GM21447 (cell line): Measurements from ENCODE around the gene ADAMTS17.

ENCODE experiments used
- ATAC-seq: cut with Tn5 transposase; IDR thresholded peaks from one replicate; pipeline ENCODE4 v1.9.1; 2021; ENCODE audit not compliant: unreplicated experiment

The ADAMTS17 gene

DNA sequence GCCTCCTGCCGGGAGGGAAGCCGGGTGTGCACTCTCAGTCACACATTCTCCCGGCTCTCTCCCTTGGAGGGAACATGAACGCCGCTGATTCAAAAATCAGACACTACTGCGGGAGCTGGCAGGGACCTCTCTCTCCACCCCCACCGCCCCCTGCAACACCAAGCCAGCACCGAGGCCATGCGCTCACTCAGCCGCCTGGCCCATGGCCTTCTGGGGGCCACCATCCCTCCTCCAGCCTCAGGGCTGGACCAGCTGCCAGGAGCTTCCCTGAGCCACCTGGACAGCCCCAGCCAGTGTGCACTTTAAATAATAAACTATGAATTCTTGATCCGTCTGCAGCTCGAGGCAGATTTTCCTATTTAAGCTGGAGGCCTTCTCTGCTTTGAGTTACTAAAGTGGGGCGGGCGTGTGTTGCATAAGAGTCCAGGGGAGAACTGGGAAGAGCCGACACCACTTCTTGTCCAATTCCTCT is 30.6 kb downstream of the ADAMTS17 start:
- ATAC-seq, result no peak

DNA sequence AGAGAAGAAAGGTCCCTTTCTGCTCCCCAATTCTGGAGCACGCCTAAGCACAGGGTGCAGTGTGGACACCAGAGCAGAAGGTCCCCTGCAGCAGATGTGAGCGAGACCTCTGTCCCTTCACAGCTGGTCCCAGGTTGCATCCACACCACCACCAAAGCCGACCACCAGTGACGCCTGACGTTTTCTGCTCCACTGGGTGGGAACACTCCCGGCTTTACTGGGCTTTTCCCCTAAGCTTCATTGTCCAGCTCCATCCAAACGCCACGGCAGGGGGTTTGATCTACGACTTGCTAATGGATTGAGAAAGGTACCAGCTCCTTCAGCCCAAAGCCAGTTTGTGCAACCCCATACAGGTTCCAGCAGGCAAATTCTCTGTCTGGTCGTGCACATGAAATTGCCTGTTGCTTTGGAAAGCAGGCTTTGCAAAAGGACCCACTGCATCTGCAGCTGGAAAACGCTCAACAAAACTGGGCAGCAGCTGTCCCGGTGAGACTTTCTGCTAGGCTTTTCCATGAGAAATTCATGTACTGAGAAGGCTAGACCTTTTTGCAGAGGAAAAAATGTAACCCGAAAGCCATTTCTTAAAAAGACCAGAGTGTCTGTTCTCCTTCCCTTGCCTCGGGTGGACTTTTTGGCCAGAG is 31.1 kb downstream of the ADAMTS17 start:
- ATAC-seq, result no peak

DNA sequence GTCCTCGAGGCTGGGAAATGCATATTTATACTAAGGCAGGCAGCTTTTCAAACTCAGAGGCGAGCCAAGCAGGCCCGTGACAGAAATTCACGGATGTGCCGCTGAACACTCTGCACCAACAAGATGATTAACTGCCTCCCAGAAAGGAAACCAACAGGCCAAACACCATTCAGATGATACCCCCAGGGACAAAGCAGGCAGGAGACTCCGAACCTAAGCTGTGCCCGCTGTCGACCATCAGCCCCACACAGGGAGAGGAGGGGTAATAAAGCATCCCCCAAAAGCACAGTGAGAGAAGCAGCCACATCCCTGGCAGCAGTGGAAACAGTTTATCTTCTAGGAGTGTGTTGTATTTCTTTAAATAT is 31.8 kb downstream of the ADAMTS17 start:
- no peak for ATAC-seq

DNA sequence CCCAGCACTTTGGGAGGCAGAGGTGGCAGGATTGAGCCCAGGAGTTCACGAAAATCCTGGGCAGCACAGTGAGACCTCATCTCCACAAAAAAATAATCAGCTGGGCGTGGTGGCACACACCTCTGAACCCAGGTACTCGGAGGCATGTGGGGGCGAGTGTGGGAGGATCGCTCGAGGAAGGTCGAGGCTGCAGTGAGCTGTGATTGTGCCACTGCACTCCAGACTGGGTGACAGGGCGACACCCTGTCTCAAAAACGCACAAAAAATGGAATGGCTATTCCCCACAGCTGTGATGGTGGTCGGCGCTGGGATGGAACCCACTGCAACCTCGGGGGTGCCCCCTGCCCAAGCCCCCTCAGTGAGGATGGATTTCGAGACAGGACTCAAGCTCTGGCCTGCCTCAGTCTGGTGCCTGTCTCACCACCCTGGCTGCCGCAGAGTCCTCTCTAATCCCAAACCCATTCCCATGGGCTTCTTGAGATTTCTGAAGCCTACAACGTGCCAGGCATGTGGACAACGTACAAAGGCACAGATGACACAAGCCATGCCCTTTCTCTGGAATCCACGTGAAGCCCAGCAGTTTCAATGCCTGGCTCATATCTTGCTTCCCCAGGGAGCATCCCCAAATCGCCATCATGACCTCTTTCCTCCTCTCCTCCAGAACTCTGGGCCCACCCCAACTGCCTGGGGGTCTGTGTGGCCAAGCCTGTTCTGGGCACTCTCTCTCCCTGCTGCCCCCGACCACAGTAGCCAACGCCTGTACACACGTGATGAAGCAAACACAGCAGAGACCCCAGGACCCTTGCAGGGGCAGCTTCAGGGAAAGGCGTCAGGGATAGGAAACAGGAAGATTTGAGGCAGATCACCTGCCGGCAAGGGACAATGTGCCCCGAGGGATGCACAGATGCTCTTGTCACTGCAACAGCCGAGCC is 32.4 kb downstream of the ADAMTS17 start:
- ATAC-seq, result no peak

DNA sequence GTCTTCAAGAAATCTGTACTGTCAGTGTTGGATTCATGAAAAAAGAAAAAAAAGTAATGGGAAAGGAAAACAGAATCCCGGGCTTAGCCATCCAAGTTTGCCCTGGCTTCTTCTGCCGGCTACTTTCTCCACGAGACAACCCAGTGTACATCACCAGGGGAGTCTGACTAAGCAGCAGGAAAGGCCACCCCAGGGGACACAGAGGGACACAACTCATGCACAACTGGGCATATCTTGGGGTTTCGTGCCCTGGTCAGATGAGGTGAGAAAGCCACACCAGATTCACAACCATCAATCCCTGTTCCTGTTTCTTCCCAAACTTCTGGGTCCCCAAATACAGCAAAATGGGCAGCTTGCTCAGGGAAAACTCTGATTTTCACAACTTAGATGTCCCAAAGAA is 33.2 kb downstream of the ADAMTS17 start:
- no peak for ATAC-seq

DNA sequence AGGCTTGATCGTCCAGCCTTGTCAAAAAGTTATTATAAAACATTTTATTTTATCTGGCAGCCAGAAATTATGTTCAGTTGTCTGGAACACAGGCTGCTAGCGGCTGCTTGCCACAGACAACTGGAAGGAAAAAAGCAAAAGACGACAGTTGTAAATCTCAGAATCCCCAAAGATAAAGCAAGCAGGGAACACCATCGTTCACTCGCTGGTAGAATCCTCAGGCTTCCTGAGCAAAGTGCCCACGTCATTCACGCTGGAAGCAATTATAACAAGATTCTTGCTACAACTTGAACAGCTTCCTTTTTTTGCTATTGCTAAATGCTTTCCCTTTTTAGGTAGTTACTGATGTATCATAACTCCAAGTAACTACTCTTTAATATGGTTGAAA is 33.6 kb downstream of the ADAMTS17 start:
- ATAC-seq, result no peak

DNA sequence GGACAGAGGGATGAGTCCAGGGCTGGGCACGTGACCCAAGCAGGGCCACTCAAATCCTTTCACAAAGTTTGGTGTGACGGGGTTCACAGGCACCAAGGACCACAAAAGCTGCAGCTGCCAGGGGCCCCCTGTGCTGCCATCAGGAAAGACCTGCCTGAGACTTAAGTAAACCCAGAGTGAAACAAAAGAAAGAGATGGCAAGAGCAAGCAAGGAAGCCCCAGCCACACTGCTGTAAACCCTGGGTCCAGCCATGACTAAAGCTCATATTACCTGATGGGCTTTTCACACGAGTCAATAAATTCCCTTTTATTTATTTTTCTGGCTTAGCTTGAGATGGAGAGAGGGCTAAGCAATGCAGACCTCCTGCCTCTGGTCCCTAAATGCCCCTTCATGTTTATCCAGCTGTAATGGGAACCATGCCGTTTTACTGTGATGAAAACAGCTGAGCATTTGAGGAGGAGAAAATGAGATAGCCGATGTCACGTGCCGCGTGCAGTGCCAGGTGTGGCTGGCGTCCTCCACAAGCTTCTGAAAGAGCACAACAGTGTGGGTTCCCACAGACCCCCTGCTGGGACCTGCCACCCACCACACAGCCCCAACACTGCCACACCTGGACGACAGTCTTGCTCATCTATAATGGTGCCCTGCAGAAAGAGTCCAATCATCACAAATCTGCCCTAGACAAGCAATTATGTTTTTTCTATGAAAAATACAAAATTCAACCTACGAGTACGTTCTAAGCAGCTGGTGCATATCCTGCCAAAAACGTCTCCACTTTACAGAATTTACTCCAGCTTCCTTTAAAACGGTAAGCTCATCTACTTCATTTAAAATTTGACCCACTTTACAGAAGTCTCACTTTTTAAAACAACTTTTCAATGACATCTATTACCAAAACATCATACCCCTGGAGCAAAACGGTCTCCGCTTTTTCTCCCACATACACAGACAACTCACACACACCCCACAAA is 34.2 kb downstream of the ADAMTS17 start:
- ATAC-seq, result no peak

DNA sequence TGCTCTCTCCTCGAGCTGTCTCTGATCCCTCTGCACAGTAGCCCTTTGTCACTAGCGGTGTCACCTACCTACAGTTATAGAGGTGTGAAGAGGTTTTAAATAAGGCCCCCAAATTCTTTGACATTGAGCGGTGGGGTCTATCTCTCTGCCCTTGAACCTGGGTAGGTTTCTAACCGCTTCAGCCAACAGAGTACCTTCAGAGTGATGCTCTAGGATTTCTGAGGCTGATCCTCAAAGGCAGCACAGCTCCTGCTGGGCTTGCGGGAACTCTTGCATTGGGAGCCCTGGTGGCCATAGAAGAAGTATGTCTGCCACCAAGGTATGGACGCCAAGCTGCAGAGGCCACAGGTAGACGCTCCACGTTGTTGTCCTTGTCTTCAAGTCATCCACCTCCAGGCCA is 35.7 kb downstream of the ADAMTS17 start:
- ATAC-seq, result no peak

DNA sequence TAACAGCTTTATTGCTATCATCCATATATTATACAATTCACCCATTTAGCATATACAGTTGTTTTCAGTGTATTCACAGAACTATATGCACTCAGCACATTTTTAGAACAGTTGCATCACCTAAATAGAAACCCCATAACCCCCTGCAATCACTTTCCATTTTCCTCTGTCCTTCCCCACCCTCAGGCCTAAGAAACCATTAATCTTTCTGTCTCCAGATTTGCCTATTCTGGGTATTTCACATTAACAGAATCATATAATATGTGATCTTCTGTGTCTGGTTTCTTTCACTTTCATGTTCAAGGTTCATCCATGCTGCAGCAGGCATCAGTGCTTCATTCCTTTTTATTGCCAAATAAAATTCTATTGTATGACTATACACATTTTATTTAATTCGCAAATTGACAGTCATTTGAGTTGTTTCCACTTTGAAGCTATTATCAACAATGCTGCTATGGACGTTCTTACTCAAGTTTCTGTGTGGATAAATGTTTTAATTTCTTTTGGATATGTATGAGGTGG is 39.8 kb downstream of the ADAMTS17 start:
- no peak for ATAC-seq

DNA sequence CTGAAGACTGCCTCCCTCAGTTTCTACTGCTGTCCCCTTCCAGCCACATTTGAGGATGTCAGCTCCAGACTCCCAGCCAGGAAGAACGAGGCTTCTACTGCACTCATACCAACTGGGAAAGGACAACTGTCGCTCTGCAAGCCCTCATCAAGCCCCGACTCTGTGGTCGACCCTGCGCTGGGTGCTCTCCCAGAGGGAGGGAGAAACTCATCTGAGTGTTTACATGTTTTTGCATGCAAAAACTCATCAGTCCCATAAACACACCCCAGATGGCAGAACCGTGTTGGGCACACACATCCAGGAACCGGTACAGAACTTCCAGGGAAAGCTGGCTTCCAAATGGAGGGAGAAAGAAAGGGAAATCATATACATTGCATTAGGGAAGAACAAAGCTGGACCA is 43.5 kb downstream of the ADAMTS17 start:
- no peak for ATAC-seq

DNA sequence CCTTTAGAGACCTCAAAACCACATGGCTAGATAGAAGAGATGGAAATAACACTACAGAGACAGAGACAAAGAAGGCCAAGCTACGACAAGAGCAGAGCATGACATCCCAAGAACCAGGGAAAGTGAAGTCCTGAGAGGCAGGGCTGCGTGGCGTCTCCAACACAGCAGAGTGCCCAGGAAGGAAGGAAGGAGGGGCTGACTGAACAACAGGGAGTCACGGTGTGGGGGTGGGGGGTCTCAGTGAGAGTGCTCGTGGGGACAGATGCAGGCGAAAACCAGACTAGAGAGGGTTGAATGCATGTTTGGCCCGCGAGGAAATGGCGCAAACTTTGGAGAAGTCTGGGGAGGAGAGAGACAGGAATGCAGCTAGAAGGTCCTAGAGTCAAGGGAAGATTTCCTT is 44.0 kb downstream of the ADAMTS17 start:
- ATAC-seq, result no peak

DNA sequence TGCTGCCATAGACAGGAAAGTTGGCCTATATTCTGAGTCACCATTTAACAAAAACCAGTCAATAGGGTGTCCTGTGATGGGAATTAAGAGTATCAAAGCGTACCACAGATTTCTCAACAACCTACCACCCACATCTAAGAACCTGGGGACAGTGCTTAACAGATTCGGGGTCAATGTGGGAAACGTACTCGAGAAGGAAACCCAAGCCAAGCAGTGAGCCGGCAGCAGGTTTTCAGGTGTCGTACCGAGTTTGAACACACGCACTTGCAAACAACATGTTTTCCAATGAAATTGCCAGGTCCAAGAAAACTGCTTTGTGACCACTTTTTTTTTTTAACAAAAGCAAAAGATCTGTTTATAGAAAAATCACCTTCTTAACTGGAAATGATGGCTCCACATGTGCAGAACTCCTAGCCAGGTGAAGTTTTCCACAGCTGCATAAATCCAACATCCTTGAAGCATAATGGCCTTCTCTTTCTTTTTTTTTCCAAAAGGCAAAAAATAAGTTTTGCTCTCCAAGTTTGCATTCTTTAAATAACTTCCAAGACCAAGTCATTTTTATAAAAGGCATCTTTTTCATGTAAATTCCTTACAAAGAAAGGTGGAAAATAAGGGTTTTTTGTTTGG is 45.7 kb downstream of the ADAMTS17 start:
- no peak for ATAC-seq

DNA sequence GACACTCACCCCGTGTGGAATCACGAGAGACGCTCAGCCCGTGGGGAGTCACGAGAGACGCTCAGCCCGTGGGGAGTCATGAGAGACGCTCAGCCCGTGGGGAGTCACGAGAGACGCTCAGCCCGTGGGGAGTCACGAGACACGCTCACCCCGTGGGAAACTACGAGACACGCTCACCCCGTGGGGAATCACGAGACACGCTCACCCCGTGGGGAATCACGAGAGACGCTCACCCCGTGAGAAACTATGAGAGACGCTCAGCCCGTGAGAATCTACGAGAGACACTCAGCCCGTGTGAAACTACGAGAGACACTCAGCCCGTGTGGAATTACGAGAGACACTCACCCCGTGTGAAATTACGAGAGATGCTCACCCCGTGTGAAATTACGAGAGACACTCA is 49.8 kb downstream of the ADAMTS17 start:
- no peak for ATAC-seq

DNA sequence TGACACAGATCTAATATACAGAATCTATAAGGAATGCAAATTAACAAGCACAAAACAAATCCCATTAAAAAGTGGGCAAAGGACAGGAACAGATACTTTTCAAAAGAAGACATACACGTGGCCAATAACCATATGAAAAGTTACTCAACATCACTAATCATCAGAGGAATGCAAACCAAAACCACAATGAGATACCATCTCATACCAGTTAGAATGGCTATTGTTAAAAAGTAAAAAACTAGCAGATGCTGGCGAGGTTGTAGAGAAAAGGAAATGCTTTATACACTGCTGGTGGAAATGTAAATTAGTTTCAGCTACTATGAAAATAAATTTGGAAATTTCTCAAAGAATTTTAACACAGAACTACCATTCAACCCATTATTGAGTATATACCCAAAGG is 50.7 kb downstream of the ADAMTS17 start:
- ATAC-seq, result no peak

DNA sequence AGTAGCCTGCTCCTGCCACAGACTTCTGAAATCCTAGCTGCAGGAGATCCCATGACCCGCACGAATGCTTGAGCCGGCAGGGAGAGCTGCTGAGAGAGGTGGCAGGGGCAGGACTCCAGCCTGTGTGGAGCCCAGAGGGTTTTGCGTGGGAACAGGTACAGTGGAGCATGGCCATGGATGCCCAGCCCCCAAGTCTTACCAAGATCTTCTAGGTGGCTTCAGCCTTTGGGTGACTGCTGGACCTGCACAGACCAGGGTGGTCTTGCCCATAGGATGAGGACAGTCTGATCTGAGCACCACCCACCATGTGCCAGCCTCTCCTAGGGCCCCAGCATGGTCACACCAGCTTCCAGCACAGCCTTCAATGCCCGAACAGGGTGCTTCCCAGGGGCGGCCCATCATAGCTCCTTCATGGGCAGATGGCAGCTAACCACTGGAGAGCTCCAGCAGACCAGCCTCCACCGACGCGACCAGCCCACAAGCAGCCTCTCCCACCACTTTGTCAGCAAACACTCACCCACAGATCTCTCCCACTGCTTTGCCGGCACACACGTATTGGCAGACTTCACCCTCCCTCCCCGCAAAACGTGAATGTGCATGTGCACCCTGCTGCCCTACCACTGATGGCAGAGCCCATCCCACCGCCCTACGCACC is 56.0 kb downstream of the ADAMTS17 start:
- ATAC-seq, result no peak

DNA sequence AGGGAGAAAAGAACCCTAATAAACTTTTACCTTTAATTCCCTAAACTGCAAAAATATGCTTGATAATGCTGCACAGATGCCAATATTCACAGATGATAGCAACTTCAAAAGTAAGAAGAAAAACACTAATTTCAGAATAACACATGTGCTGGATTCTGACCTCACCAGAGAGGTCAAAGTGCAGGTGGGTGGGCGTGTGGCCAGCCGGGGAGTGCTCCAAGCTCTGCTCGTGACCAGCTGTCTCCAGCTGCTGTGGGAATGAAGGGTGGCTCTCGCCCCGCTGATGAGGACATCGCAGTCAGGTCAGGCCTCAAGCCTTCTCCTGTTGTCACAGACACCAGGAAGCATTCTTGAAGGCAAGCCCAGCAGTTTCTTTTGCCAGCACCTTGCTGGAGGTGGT is 57.1 kb downstream of the ADAMTS17 start:
- ATAC-seq, result no peak

DNA sequence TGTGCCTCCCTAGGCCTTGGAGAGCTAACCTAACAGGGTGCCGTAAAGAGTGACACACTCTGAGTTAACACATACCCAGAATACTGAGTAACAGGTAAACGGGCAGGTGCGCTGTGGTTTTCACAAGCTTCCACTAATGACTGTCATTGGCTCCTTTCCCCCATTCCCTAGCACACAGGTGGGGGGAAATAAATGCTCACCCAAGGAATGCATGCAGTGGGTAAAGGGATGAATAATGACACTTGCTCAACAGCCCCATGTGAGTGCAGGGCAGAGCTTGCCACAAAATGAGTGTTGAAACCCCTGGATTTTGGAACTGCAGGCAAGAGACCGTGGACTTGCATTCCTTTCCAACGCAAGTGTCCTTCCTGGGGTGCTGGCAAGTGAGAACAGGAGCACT is 57.6 kb downstream of the ADAMTS17 start:
- ATAC-seq, result no peak

DNA sequence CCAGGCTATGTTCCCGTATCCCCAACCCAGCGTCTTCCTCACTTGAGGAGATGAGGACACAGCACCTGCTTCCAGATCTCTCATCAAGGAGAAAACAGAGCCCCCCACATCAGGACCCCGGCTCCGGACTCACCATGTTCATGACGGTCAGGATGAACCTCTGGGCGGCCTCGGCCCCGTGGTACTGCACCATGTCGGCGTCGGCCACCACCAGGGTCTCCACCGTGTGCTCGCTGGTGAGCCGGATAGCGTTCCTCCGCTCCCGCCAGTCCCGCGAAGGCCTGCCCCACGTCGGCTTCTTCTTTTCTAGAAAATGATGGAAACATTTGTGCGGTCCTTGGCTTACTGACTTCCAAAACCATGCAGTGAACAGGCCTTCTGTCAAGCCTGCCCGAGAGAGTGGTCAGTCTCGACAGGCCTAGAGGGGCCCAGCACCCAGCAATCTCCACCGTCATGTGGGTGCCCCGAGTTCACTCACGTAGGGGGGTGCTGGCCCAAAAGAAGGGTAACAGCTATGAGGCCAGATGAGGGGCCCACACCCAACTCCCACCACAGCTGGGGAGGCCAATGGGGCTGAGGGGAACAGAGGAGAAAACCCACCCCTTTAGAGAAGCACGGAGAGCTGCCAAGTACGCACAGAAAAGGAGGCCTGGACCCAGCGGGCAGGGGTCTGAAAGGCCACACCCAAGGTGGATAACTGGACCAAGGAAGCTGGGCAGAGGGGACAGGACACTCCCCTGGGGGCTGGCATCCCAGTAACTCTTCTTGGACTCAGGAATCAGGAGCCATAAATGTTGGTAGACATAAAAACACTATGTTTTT is 60.5 kb downstream of the ADAMTS17 start:
- ATAC-seq, result no peak

DNA sequence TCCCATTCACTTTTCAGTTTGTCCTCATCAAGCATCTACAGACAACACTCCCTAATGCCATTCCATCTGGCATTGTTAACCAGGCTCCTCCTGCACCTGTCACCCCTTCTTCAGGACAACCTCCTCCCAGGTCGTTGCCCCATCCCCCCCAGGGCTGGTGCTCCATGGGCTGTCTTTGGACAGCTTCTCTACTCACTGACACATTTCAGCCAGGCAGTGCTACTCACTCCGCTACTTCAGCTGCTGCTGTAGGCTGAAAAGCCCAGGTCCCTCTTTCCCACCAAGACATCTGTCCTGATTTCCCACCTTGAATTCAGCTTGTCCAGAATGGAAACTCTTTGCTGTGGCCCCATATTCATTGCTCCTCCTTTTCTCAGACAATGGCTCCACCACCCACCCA is 61.9 kb downstream of the ADAMTS17 start:
- no peak for ATAC-seq
